HCT116 (cell line): Measurements from ENCODE around the gene SMIM26. TPM values are rescaled to one million over a fixed set of nuclear protein-coding genes. Genes with fewer than 3 reads are reported as not detected.
"Not testable (repeated sequence)": the region's sequence is repeated elsewhere in the genome, so short reads cannot be mapped to it uniquely, and the experiment has no call there.

Source experiments
- ATAC-seq: fragments of 200-7000 bp; cut with Tn5 transposase; 2 replicates; pipeline ENCODE4 v1.9.1; 2020; ENCODE audit warnings: mild to moderate bottlenecking, moderate library complexity
- BruUV-seq: library from RNA; stranded (reverse); fragments of 400-500 nt; replicated peaks from 2 replicates; lab custom pipeline; 2021; lab: Mats Ljungman, UMichigan
- CTCF ChIA-PET: fragments of 300-600 bp; sonication (Branson Sonifier 250); formaldehyde crosslinking; loops from one replicate; lab custom pipeline; 2021; ENCODE audit warnings: antibody characterized with exemption; lab: Charles Lee
- POLR2A ChIA-PET: fragments of 300-600, 350-600 bp; sonication (Branson Sonifier 250); formaldehyde crosslinking; loops from one replicate; lab custom pipeline; 2021; ENCODE audit warnings: antibody characterized with exemption; lab: Charles Lee
- RAD21 ChIA-PET, 2 experiments: fragments of 300-600 bp; sonication (Branson Sonifier 250); formaldehyde crosslinking; loops; one replicate each; lab custom pipeline; 2023; ENCODE audit warnings: low total read pairs in 2 of 2; ENCODE audit not compliant: uncharacterized antibody in 2 of 2, unreplicated experiment in 2 of 2, low non-redundant PET in 1 of 2; lab: Charles Lee
- DNase-seq: peaks from one replicate; pipeline ENCODE4 v3.0.0-alpha.2; 2010; ENCODE audit warnings: low read depth, low spot score
- H2AFZ ChIP-seq: fragments of 200-600 bp; shearing (Covaris generic), sonication (generic); 2 replicates; pipeline ENCODE4 v1.6.1; 2017; ENCODE audit warnings: low read depth, mixed run types, mixed read lengths, antibody characterized with exemption, low read length; ENCODE audit not compliant: poor library complexity, severe bottlenecking
- H3K27ac ChIP-seq: 2 replicates; pipeline ENCODE4 v1.5.1; 2012; ENCODE audit warnings: low read depth, low read length
- H3K27me3 ChIP-seq: fragments of 200-600 bp; sonication (generic); 2 replicates; pipeline ENCODE4 v1.6.1; 2016; ENCODE audit warnings: mixed run types, low read length, mixed read lengths; ENCODE audit not compliant: insufficient read depth
- H3K36me3 ChIP-seq, 2 experiments: fragments of 200-500 bp in 1 of 2; fragments of 200-600 bp in 1 of 2; sonication (Bioruptor generic) in 1 of 2; sonication (generic) in 1 of 2; 2 replicates each; pipeline versions ENCODE4 v1.5.1 to v1.6.1; 2014 to 2016; ENCODE audit warnings: low read length in 2 of 2, inconsistent platforms in 1 of 2, mixed read lengths in 1 of 2, mixed run types in 1 of 2; ENCODE audit not compliant: insufficient read depth in 2 of 2, control insufficient read depth in 1 of 2
- H3K4me1 ChIP-seq, 2 experiments: fragments of 200-600 bp in 1 of 2; sonication (generic) in 1 of 2; 2 replicates each; pipeline versions ENCODE4 v1.5.1 to v1.6.1; 2012 to 2017; ENCODE audit warnings: low read length in 2 of 2, inconsistent platforms in 1 of 2, mild to moderate bottlenecking in 1 of 2, mixed read lengths in 1 of 2, mixed run types in 1 of 2, moderate library complexity in 1 of 2; ENCODE audit not compliant: insufficient read depth in 2 of 2, control insufficient read depth in 1 of 2
- H3K4me2 ChIP-seq: fragments of 200-600 bp; sonication (generic); 2 replicates; pipeline ENCODE4 v1.6.1; 2017; ENCODE audit warnings: mixed run types, low read length, mixed read lengths
- H3K4me3 ChIP-seq, 2 experiments: fragments of 200-600 bp in 1 of 2; sonication (generic) in 1 of 2; replicated peaks in 1 of 2; 2 replicates each; pipeline ENCODE4 v1.5.1; 2011 to 2016; ENCODE audit warnings: low read length in 2 of 2, control low read depth in 1 of 2, low read depth in 1 of 2, mild to moderate bottlenecking in 1 of 2, mixed read lengths in 1 of 2, mixed run types in 1 of 2
- H3K79me2 ChIP-seq: fragments of 200-600 bp; sonication (generic); 2 replicates; pipeline ENCODE4 v1.6.1; 2017; ENCODE audit warnings: mild to moderate bottlenecking, mixed run types, low read length, moderate library complexity, mixed read lengths; ENCODE audit not compliant: insufficient read depth
- H3K9ac ChIP-seq: fragments of 200-600 bp; sonication (generic); 2 replicates; pipeline ENCODE4 v1.6.1; 2016; ENCODE audit warnings: low read length, mixed read lengths
- H3K9me2 ChIP-seq: fragments of 200-600 bp; sonication (generic), shearing (Covaris generic); 2 replicates; pipeline ENCODE4 v1.6.1; 2017; ENCODE audit warnings: mixed run types, mild to moderate bottlenecking, moderate library complexity; ENCODE audit not compliant: insufficient read depth
- H3K9me3 ChIP-seq, 2 experiments: fragments of 200-500 bp in 1 of 2; fragments of 200-600 bp in 1 of 2; sonication (Bioruptor generic) in 1 of 2; sonication (generic) in 1 of 2; 2 replicates each; pipeline ENCODE4 v1.6.1; 2014 to 2017; ENCODE audit warnings: low read length in 2 of 2, mixed read lengths in 2 of 2, inconsistent platforms in 1 of 2, low read depth in 1 of 2, mild to moderate bottlenecking in 1 of 2, mixed run types in 1 of 2, moderate library complexity in 1 of 2; ENCODE audit not compliant: control insufficient read depth in 1 of 2, insufficient read depth in 1 of 2
- H4K20me1 ChIP-seq: fragments of 200-600 bp; sonication (generic), shearing (Covaris generic); 2 replicates; pipeline ENCODE4 v1.6.1; 2017; ENCODE audit warnings: mixed run types, mild to moderate bottlenecking, moderate library complexity; ENCODE audit not compliant: insufficient read depth
- MAX ChIP-seq: IDR thresholded peaks from 2 replicates; pipeline ENCODE4 v1.6.1; 2012
- POLR2A ChIP-seq: IDR thresholded peaks from 2 replicates; pipeline ENCODE4 v1.7.0; 2011; ENCODE audit warnings: borderline replicate concordance; ENCODE audit not compliant: insufficient read depth, insufficient read length; ENCODE audit errors: extremely low read depth
- REST ChIP-seq: IDR thresholded peaks from 2 replicates; pipeline ENCODE4 v1.6.1; 2012; ENCODE audit warnings: low read depth
- TCF7L2 ChIP-seq: IDR thresholded peaks from 2 replicates; pipeline ENCODE4 v1.7.0; 2011; ENCODE audit warnings: borderline replicate concordance, inconsistent platforms; ENCODE audit not compliant: insufficient read depth, insufficient read length; ENCODE audit errors: extremely low read depth
- YY1 ChIP-seq: IDR thresholded peaks from 2 replicates; pipeline ENCODE4 v1.6.1; 2011; ENCODE audit warnings: low read length, low read depth, moderate library complexity, mild to moderate bottlenecking; ENCODE audit not compliant: insufficient replicate concordance; ENCODE audit errors: extremely low read depth
- intact Hi-C: fragments of 100-400 bp; cut with micrococcal nuclease; formaldehyde crosslinking; loops from 2 replicates; pipeline ENCODE4 v1.10.0; 2022
- total RNA-seq: library from RNA; stranded (reverse); gene quantifications from one replicate; pipeline ENCODE4 v1.2.1, GENCODE V29; 2021; ENCODE audit not compliant: unreplicated experiment

The SMIM26 gene
- total RNA-seq, 1 experiment from 2014 or later: 80.1 TPM

DNA sequence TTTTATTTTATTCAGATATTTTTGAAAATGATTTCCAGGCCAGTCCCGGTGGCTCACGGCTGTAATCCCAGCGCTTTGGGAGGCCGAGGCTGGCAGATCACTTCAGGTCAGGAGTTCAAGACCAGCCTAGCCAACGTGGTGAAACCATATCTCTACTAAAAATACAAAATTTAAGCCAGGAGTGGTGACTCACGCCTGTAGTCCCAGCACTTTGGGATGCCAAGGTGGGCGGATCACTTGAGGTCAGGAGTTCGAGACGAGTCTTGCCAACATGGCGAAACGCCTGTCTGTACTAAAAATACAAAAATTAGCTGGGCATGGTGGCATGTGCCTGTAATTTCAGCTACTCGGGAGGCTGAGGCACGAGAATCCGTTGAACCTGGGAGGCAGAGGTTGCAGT lies 40.5 kb upstream of the SMIM26 start:
- H3K9ac ChIP-seq, H4K20me1 ChIP-seq, H3K4me2 ChIP-seq, H3K9me2 ChIP-seq, H3K27ac ChIP-seq, H3K27me3 ChIP-seq, CTCF ChIA-PET, DNase-seq, ATAC-seq, intact Hi-C loops, H2AFZ ChIP-seq, H3K9me3 ChIP-seq, RAD21 ChIA-PET, BruUV-seq, H3K4me3 ChIP-seq, H3K79me2 ChIP-seq: not testable (repeated sequence)
- peaks cover 5 to 16% of the 10 kb centered on the region in 2 experiments; a peak in 3 of 4 replicates for H3K4me1 ChIP-seq
- POLR2A ChIA-PET: interaction anchor here (1.2 kb wide), 1 partner anchor 19 kb away, joined by 3 read pairs; the partner anchor contains the start of gene SEC23B
- H3K36me3 ChIP-seq: peaks cover 49 to 52% of the 10 kb centered on the region in 2 experiments

DNA sequence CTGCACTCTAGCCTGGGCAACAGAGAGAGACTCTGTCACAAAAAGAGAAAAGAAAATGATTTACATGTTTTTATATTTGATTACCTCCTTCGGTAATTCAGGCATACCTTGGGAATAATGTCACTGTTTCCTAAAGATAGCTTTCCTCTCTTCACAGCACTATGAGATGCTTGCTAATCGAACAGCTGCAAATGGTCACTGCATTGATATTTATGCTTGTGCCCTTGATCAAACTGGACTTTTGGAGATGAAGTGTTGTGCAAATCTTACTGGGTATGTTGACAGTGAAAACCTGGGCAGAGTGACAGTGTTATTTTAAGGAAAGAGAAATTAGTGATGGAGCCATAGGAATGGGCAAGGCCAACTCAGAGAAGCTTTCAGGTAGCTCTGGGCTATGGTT lies 39.9 kb upstream of the SMIM26 start:
- Histone ChIP-seq H3K4me2 (no peak overlapping the region), H3K79me2 (no peaks in the 10 kb centered on the region)
- CTCF ChIA-PET: no interaction called here

More for the DNA sequence above, 39.9 kb upstream of the SMIM26 start:
- Histone ChIP-seq H2AFZ (no peak overlapping the region), H3K4me1 (peaks cover 5 to 11% of the 10 kb centered on the region in 2 experiments; a peak in 3 of 4 replicates), H3K9ac (no peak overlapping the region), H3K27me3 (no peaks in the 10 kb centered on the region), H3K27ac (no peak overlapping the region), H3K4me3 (no peak overlapping the region), H3K9me3 (no peaks in the 10 kb centered on the region), H4K20me1 (no peaks in the 10 kb centered on the region), H3K9me2 (no peaks in the 10 kb centered on the region), H3K36me3 (peaks cover 52 to 55% of the 10 kb centered on the region in 2 experiments)
- TF ChIP-seq TCF7L2 (no peak), MAX (no peak), POLR2A (no peak), YY1 (no peak), REST (no peak)
- no TSS peak for BruUV-seq
- POLR2A ChIA-PET: no interaction called here
- intact Hi-C loops: no loop called here
- RAD21 ChIA-PET: no interaction called here
- ATAC-seq (no peak), DNase-seq (no peak)
